22Rv1 (cell line): ENCODE data around the gene GRB7.

ENCODE experiments used
- ZFX ChIP-seq: fragments of 450-650 bp; IDR thresholded peaks from 2 replicates; pipeline ENCODE4 v1.6.1; 2017; ENCODE audit warnings: antibody characterized with exemption, borderline replicate concordance
- TF ChIP-seq, protein P1 (sequence below): fragments of 450-650 bp; IDR thresholded peaks from 2 replicates; pipeline ENCODE4 v1.5.1; 2017; ENCODE audit warnings: mild to moderate bottlenecking

DNA sequence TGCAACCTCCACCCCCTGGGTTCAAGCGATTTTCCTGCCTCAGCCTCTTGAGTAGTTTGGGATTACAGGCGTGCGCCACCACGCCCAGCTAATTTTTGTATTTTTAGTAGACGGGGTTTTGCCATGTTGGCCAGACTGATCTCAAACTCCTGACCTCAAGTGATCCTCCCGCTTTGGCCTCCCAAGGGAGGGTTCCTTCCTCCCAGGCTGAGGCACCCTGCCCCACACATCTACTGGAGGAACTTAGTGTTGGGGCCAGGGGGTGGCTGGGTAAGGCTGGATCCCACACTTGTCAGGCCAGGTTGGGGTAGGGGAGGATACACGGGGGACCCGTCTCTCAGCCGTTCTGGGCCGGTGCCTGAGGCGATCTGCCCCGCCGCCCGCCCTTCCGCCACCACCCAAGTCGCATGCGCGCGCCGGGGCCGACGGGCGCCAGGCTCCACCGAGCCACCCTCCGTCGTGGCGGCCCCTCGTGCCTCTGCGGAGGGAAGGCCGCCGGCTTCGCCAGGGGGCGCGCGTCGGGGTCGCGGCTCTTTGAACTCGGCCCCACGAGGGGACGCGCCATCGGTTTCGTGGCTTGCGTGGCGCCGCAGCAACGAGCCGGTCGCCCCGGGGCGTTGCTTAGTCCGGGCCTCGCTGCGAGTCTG, 15.9 kb downstream of the GRB7 start:
- TF ChIP-seq, protein P1, sequence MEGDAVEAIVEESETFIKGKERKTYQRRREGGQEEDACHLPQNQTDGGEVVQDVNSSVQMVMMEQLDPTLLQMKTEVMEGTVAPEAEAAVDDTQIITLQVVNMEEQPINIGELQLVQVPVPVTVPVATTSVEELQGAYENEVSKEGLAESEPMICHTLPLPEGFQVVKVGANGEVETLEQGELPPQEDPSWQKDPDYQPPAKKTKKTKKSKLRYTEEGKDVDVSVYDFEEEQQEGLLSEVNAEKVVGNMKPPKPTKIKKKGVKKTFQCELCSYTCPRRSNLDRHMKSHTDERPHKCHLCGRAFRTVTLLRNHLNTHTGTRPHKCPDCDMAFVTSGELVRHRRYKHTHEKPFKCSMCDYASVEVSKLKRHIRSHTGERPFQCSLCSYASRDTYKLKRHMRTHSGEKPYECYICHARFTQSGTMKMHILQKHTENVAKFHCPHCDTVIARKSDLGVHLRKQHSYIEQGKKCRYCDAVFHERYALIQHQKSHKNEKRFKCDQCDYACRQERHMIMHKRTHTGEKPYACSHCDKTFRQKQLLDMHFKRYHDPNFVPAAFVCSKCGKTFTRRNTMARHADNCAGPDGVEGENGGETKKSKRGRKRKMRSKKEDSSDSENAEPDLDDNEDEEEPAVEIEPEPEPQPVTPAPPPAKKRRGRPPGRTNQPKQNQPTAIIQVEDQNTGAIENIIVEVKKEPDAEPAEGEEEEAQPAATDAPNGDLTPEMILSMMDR = no peak
- no peak for TF ChIP-seq ZFX
